HFFc6 (cell line): ENCODE measurements around the gene PHOX2B. TPM values are rescaled to one million over a fixed set of nuclear protein-coding genes. Genes with fewer than 3 reads are reported as not detected.

ENCODE experiments used
- DNase-seq: peaks from one replicate; pipeline ENCODE4 v3.0.0-alpha.2; 2018
- H3K27ac Mint-ChIP-seq: 2 replicates; pipeline ENCODE4 v1.8.0; 2020; ENCODE audit warnings: mild to moderate bottlenecking, mixed read lengths
- H3K27me3 Mint-ChIP-seq: 2 replicates; pipeline ENCODE4 v1.8.0; 2021; ENCODE audit warnings: mild to moderate bottlenecking, moderate library complexity, mixed read lengths; ENCODE audit not compliant: insufficient read depth
- H3K36me3 Mint-ChIP-seq: 2 replicates; pipeline ENCODE4 v1.8.0; 2021; ENCODE audit warnings: low read depth, mixed read lengths
- H3K4me1 Mint-ChIP-seq: 2 replicates; pipeline ENCODE4 v1.8.0; 2020; ENCODE audit warnings: low read depth, mixed read lengths
- H3K4me3 Mint-ChIP-seq: 2 replicates; pipeline ENCODE4 v1.8.0; 2020; ENCODE audit warnings: mild to moderate bottlenecking, moderate library complexity, mixed read lengths
- H3K9me3 Mint-ChIP-seq: 2 replicates; pipeline ENCODE4 v1.8.0; 2020; ENCODE audit warnings: mild to moderate bottlenecking, mixed read lengths
- total RNA-seq, 6 experiments: library from RNA; stranded (reverse); fragmentation: NEBNext Ultra II Directional; extraction: Animal tissue kit (Norgen Biotek cat#: 25700); gene quantifications; 2 replicates in 1 of 6; 3 replicates in 5 of 6; pipeline ENCODE4 v1.2.3, GENCODE V29; 2021
- TF ChIP-seq, protein P1 (sequence below): fragments of 200-600 bp; sonication (generic); IDR thresholded peaks from 2 replicates; pipeline ENCODE4 v1.5.0; 2021; ENCODE audit warnings: antibody characterized with exemption, mild to moderate bottlenecking

The PHOX2B gene
- total RNA-seq, 6 experiments from 2014 or later = not detected

DNA sequence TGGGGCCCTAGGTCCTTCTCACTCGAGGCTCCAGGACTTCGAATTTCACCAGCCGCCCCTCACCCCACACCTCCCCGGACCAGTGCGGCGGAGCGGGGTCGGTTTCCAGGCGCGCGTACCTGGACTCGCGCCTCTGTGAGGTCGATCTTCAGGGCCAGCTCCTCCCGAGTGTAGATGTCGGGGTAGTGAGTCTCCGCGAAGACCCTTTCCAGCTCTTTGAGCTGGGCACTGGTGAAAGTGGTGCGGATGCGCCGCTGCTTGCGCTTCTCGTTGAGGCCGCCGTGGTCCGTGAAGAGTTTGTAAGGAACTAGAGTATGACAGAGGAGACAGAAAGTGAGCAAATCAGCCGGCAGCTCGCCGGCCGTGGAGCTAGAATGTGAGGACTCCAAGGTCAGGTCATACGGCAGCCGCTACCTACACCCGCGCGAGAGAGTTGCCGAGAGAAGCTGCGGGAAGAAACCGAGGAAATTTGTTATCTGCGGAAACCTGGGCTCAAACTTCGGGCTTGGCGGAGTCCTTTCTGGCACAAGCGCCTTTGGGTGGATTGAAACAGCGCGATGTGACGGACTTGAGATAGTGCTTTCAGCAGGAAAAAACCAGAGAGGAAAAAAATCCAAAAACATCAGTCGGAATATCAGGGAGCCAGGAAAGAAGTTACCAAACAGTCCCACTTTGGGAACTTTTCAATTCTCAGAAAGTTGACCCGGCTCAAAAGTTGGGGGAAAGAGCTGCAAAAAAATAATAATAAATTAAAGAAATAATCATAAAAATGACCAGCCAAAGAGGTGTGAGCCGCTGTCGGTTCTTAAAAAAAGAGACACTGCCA is 1.1 kb downstream of the PHOX2B start:
- Mint-ChIP-seq H3K27ac (no peak overlapping the region), H3K27me3 (peaks cover 88% of the 10 kb centered on the region), H3K4me3 (no peak overlapping the region), H3K4me1 (peaks cover 5% of the 10 kb centered on the region; the same call in 1 of the 2 replicates), H3K9me3 (peaks cover 4% of the 10 kb centered on the region; the same call in 1 of the 2 replicates), H3K36me3 (peaks cover 12% of the 10 kb centered on the region)
- no peak for DNase-seq
- TF ChIP-seq, protein P1, sequence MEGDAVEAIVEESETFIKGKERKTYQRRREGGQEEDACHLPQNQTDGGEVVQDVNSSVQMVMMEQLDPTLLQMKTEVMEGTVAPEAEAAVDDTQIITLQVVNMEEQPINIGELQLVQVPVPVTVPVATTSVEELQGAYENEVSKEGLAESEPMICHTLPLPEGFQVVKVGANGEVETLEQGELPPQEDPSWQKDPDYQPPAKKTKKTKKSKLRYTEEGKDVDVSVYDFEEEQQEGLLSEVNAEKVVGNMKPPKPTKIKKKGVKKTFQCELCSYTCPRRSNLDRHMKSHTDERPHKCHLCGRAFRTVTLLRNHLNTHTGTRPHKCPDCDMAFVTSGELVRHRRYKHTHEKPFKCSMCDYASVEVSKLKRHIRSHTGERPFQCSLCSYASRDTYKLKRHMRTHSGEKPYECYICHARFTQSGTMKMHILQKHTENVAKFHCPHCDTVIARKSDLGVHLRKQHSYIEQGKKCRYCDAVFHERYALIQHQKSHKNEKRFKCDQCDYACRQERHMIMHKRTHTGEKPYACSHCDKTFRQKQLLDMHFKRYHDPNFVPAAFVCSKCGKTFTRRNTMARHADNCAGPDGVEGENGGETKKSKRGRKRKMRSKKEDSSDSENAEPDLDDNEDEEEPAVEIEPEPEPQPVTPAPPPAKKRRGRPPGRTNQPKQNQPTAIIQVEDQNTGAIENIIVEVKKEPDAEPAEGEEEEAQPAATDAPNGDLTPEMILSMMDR = no peak

DNA sequence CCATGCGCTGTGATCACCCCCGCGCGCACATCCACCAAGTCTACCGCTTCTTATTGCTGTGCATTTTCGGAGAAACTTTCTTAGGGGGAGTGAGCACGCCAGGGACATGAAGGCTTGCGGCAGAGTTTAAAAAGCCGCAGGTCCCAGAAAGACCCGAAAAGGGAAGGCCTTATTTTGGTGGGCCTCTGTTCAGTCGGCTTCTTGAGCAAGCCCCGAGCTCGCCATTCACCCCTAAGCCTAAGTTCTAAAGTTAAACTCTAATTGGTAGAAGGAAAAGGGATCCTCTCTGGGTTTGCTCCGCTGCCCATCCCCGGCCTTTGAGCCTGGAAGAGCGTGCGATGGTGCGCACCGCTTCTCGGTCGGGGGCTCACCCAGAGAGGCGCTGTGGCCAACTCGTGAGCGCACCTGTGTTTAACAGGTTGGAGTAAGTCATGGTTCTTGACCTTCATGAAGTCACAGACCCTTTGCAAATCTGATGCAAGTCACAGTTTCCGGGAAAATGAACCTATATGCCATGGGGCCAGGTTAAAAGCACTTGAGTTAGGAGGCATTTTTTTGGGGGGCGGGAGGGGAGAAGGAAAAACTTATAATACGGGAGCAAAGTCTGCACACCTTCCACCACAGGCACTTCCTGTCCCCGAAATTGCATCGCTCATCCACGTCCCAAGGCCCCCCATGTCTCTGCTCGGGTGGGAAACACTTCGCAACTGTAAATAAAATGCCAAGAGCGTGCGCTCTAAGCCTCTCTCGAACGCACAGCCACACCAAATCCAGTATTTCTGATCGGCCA is 1.9 kb downstream of the PHOX2B start:
- Mint-ChIP-seq H3K36me3 (peaks cover 12% of the 10 kb centered on the region), H3K4me1 (peaks cover 5% of the 10 kb centered on the region; the same call in 1 of the 2 replicates), H3K9me3 (peaks cover 4% of the 10 kb centered on the region; the same call in 1 of the 2 replicates), H3K27ac (no peak overlapping the region), H3K27me3 (peaks cover 84% of the 10 kb centered on the region), H3K4me3 (no peak overlapping the region)
- no peak for DNase-seq
- TF ChIP-seq, protein P1 = no peak

DNA sequence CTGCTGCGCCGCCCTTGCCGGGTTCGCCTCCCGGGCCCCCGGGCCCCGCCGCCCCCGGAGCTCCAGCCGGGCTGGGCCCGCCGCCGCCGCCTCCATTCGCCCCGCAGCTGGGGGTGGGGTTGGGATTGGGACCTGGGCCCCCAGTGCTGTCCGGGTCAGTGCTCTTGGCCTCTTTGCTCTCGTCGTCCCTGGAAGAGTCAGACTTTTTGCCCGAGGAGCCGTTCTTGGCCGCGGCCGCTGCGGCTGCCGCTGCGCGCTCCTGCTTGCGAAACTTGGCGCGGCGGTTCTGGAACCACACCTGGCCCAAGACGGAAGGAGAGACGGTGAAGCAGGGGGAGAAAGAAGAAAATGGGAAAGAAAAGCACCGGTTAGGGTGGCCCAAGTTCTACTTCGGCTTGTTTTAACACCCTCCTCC is 2.5 kb downstream of the PHOX2B start:
- peaks cover 79% of the 10 kb centered on the region for H3K27me3 Mint-ChIP-seq
- H3K4me1 Mint-ChIP-seq = peaks cover 5% of the 10 kb centered on the region; the same call in 1 of the 2 replicates
- H3K36me3 Mint-ChIP-seq = peaks cover 12% of the 10 kb centered on the region
- DNase-seq = no peak
- no peak overlapping the region for H3K27ac Mint-ChIP-seq
- TF ChIP-seq, protein P1 = no peak
- no peak overlapping the region for H3K4me3 Mint-ChIP-seq
- peaks cover 4% of the 10 kb centered on the region; the same call in 1 of the 2 replicates for H3K9me3 Mint-ChIP-seq

- H3K27ac Mint-ChIP-seq = no peak overlapping the region
- H3K27me3 Mint-ChIP-seq = peaks cover 75% of the 10 kb centered on the region
- DNase-seq = no peak
- peaks cover 4% of the 10 kb centered on the region; the same call in 1 of the 2 replicates for H3K9me3 Mint-ChIP-seq
- H3K4me1 Mint-ChIP-seq = peaks cover 5% of the 10 kb centered on the region; the same call in 1 of the 2 replicates
- TF ChIP-seq, protein P1 = no peak
- H3K4me3 Mint-ChIP-seq = no peak overlapping the region
- peaks cover 12% of the 10 kb centered on the region for H3K36me3 Mint-ChIP-seq
Measured at GRCh38 chr4:41745292-41746024, 3.1 kb downstream of the PHOX2B start.
